HG03439 (cell line): ENCODE measurements around the gene EIF3K.

Source experiments
- ATAC-seq: cut with Tn5 transposase; IDR thresholded peaks from one replicate; pipeline ENCODE4 v1.9.1; 2021; ENCODE audit warnings: mild to moderate bottlenecking, moderate library complexity; ENCODE audit not compliant: unreplicated experiment

Gene EIF3K

GRCh38 chr19:38648769-38649304 lies 29.8 kb downstream of the EIF3K start:
- ATAC-seq: no peak

GRCh38 chr19:38649305-38650171 lies 30.6 kb downstream of the EIF3K start:
- ATAC-seq: no peak

- ATAC-seq: no peak
These were observed 31.3 kb downstream of the EIF3K start for GRCh38 chr19:38650172-38650775.

GRCh38 chr19:38650911-38651584 lies 32.1 kb downstream of the EIF3K start:
- no peak for ATAC-seq

- no peak for ATAC-seq
These were observed 34.1 kb downstream of the EIF3K start for GRCh38 chr19:38653028-38653571.

- no peak for ATAC-seq
These were observed 35.7 kb downstream of the EIF3K start for GRCh38 chr19:38654628-38655055.

GRCh38 chr19:38655148-38655824 lies 36.3 kb downstream of the EIF3K start:
- ATAC-seq: no peak

- no peak for ATAC-seq
These were observed 37.4 kb downstream of the EIF3K start for GRCh38 chr19:38656171-38656981.

- ATAC-seq: no peak
These were observed 38.7 kb downstream of the EIF3K start for GRCh38 chr19:38657633-38658222.

GRCh38 chr19:38658462-38659306 lies 39.7 kb downstream of the EIF3K start:
- no peak for ATAC-seq

GRCh38 chr19:38660724-38661123 lies 41.7 kb downstream of the EIF3K start:
- ATAC-seq: no peak

GRCh38 chr19:38661136-38661535 lies 42.1 kb downstream of the EIF3K start:
- ATAC-seq: no peak

- no peak for ATAC-seq
These were observed 43.0 kb downstream of the EIF3K start for GRCh38 chr19:38661996-38662395.

GRCh38 chr19:38662537-38663155 lies 43.7 kb downstream of the EIF3K start:
- no peak for ATAC-seq

- ATAC-seq: no peak
These were observed 44.2 kb downstream of the EIF3K start for GRCh38 chr19:38663156-38663651.

GRCh38 chr19:38663957-38664502 lies 45.0 kb downstream of the EIF3K start:
- ATAC-seq: no peak

GRCh38 chr19:38664503-38665211 lies 45.7 kb downstream of the EIF3K start:
- ATAC-seq: no peak
